ENCODE measurements around the gene COA3.

COA3 gene

GRCh38 chr17:42791948-42792347, 6.6 kb downstream of the COA3 start:
- no peak for DNase-seq (ENCODE audit: low read depth)
- H3K4me3 ChIP-seq (ENCODE audit: low read depth, low read length), result no peak overlapping the region
- TF ChIP-seq, protein P1, sequence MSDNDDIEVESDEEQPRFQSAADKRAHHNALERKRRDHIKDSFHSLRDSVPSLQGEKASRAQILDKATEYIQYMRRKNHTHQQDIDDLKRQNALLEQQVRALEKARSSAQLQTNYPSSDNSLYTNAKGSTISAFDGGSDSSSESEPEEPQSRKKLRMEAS (IDR thresholded peaks at IDR 0.05; ENCODE audit: low read depth, low read length), result no peak
- TF ChIP-seq POLR2A (IDR thresholded peaks at IDR 0.05; ENCODE audit: extremely low read depth, insufficient read length) (no peak), MYC (IDR thresholded peaks at IDR 0.05; ENCODE audit: low read depth, low read length) (no peak)
- TF ChIP-seq, protein P2, sequence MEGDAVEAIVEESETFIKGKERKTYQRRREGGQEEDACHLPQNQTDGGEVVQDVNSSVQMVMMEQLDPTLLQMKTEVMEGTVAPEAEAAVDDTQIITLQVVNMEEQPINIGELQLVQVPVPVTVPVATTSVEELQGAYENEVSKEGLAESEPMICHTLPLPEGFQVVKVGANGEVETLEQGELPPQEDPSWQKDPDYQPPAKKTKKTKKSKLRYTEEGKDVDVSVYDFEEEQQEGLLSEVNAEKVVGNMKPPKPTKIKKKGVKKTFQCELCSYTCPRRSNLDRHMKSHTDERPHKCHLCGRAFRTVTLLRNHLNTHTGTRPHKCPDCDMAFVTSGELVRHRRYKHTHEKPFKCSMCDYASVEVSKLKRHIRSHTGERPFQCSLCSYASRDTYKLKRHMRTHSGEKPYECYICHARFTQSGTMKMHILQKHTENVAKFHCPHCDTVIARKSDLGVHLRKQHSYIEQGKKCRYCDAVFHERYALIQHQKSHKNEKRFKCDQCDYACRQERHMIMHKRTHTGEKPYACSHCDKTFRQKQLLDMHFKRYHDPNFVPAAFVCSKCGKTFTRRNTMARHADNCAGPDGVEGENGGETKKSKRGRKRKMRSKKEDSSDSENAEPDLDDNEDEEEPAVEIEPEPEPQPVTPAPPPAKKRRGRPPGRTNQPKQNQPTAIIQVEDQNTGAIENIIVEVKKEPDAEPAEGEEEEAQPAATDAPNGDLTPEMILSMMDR (IDR thresholded peaks at IDR 0.05; ENCODE audit: low read depth, low read length), result no peak

- TF ChIP-seq, protein P1 (IDR thresholded peaks at IDR 0.05; ENCODE audit: low read depth, low read length), result no peak
- no peak for TF ChIP-seq POLR2A (IDR thresholded peaks at IDR 0.05; ENCODE audit: extremely low read depth, insufficient read length)
- no peak for TF ChIP-seq MYC (IDR thresholded peaks at IDR 0.05; ENCODE audit: low read depth, low read length)
- TF ChIP-seq, protein P2 (IDR thresholded peaks at IDR 0.05; ENCODE audit: low read depth, low read length), result no peak
- no peak for DNase-seq (ENCODE audit: low read depth)
- H3K4me3 ChIP-seq (ENCODE audit: low read depth, low read length), result no peak overlapping the region
Measured at GRCh38 chr17:42787266-42787665, 11.2 kb downstream of the COA3 start.

GRCh38 chr17:42784811-42785592, 13.5 kb downstream of the COA3 start:
- TF ChIP-seq, protein P1 (IDR thresholded peaks at IDR 0.05; ENCODE audit: low read depth, low read length), result no peak
- TF ChIP-seq, protein P2 (IDR thresholded peaks at IDR 0.05; ENCODE audit: low read depth, low read length), result no peak
- TF ChIP-seq POLR2A (IDR thresholded peaks at IDR 0.05; ENCODE audit: extremely low read depth, insufficient read length), result no peak
- no peak for TF ChIP-seq MYC (IDR thresholded peaks at IDR 0.05; ENCODE audit: low read depth, low read length)
- no peak overlapping the region for H3K4me3 ChIP-seq (ENCODE audit: low read depth, low read length)
- no peak for DNase-seq (ENCODE audit: low read depth)

DNA sequence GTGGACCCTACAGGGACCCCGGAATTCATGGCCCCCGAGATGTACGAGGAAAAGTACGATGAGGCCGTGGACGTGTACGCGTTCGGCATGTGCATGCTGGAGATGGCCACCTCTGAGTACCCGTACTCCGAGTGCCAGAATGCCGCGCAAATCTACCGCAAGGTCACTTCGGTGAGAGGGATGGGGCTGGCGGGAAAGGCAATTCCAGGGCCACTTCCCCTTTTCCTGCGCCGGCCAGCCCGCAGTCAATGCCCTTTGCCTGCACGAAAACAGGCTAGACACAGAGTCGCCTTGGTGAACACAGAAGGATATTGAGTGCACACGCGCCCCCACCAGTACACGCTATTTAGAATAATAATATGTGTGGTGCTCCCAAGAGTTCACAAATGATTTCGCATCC, 14.1 kb downstream of the COA3 start:
- no peak overlapping the region for H3K4me3 ChIP-seq (ENCODE audit: low read depth, low read length)
- TF ChIP-seq, protein P1 (IDR thresholded peaks at IDR 0.05; ENCODE audit: low read depth, low read length), result no peak
- TF ChIP-seq, protein P2 (IDR thresholded peaks at IDR 0.05; ENCODE audit: low read depth, low read length), result no peak
- no peak for TF ChIP-seq MYC (IDR thresholded peaks at IDR 0.05; ENCODE audit: low read depth, low read length)
- TF ChIP-seq POLR2A (IDR thresholded peaks at IDR 0.05; ENCODE audit: extremely low read depth, insufficient read length), result no peak
- DNase-seq (ENCODE audit: low read depth), result peak; percentile 51

DNA sequence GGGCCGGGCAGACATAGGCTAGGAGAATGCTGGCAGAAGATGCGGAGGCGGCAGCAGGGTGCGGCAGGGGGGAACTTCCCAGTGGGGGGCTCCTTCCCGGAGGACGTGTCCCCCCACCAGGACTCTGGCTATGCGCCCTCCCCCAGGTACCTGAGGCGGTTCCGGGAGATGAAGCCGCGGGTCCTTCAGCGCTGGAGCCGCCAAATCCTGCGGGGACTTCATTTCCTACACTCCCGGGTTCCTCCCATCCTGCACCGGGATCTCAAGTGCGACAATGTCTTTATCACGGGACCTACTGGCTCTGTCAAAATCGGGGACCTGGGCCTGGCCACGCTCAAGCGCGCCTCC, 14.7 kb downstream of the COA3 start:
- DNase-seq (ENCODE audit: low read depth), result no peak
- no peak overlapping the region for H3K4me3 ChIP-seq (ENCODE audit: low read depth, low read length)
- TF ChIP-seq MYC (IDR thresholded peaks at IDR 0.05; ENCODE audit: low read depth, low read length) (no peak), POLR2A (IDR thresholded peaks at IDR 0.05; ENCODE audit: extremely low read depth, insufficient read length) (no peak)
- TF ChIP-seq, protein P1 (IDR thresholded peaks at IDR 0.05; ENCODE audit: low read depth, low read length), result no peak
- TF ChIP-seq, protein P2 (IDR thresholded peaks at IDR 0.05; ENCODE audit: low read depth, low read length), result no peak

Data from NB4 (cell line).